ENCODE measurements around the gene SLC25A29.

The SLC25A29 gene

DNA sequence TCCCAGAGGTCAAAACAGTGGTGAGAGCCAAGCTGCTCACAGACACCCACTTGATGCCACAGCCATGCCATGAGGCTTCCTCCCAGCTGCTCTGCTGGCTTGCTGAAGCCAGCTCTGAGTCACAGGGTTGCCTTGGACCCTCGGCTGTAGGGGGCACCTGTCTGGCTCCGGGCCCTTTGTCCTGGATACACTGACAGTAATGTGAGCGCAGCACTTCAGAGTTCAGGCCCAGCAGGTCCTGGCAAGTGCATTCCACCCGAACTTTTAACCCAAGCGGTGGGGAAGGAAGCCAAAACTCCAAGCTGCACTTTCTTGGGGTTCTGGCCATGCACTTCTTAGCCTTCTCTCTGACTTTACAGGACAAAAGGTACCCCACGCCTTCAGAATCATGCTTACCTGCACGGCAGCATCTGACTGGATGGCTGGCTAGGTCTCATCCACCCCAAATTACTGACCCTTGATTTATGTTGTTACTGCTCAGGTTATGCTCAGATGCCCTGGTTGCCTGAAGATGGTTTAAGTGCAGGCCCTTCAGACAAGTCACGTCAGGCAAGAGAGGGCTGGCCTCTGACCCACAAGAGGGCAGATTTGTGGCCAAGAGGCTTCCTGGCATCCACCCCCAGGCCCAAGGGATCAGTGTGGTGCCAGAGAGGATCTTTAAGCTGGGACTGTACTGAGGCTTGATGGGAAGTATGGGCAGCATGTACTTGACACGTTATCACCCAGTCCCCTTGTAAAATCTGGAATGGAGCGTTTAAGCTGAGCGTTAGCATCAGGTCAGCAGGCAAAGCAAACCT lies 24.8 kb downstream of the SLC25A29 start:
- no peak for DNase-seq (ENCODE audit: low spot score)

DNA sequence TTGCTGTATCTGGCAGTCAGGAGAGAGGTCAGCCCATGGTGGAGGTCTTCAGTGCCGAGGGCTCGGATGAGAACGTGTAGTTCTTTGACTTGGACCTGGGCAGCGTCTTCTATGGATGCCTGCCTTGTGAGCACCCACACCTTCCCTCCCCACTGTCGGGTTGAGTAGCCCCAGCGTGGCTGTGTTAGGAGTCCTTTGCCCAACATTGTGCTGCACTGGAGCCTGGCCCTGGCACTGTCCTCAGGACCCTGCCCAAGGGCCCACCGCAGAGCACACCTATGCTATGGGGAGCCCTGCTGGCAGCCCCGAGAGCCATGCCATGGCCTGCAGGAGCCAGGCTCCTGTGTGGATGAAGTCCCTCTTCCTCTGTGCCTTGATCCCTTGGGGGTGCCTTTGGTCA lies 26.7 kb downstream of the SLC25A29 start:
- DNase-seq (ENCODE audit: low spot score) = no peak

GRCh38 chr14:100279133-100279532 lies 27.1 kb downstream of the SLC25A29 start:
- no peak for DNase-seq (ENCODE audit: low spot score)

DNA sequence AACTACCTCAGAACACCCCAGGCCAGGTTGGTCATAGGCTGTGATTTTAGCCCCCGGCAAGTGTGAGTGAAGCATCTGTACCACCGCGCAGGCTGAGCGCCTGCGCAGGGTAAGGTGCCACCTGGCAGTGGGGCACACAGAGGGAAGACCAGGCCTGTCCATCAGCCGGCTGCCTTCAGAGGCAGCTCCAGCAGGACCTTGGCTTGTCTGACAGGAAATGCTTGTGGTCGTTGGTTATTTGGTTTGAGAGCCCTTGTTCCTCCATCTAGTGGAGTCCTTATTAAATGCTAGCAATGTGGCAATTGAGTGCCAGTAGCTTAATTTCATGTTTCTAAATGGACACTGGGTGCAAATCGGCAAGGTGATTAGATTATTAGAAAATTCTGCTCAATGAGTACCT lies 27.5 kb downstream of the SLC25A29 start:
- DNase-seq (ENCODE audit: low spot score) = no peak

- DNase-seq (ENCODE audit: low spot score) = no peak
Observed at GRCh38 chr14:100275214-100275613, 31.0 kb downstream of the SLC25A29 start.

DNA sequence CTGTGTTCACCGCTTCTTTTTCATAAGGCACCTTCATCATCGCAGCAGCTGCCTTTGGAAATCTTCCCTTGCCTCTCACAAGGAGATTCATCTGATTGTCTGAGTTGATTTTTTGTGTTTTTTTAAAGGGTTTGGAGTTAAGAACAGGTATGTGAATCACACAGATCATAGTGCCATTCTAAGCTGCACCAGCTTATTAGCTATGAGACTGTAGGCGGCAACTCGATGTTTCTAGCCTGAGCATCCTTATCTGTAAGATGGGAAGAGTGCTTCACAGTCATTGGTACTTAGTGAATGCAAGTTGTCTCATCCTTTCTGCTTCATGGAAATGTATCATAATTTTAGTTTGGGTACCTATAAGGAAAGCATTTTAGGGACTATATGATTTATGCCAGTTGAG lies 32.0 kb downstream of the SLC25A29 start:
- no peak for DNase-seq (ENCODE audit: low spot score)

DNA sequence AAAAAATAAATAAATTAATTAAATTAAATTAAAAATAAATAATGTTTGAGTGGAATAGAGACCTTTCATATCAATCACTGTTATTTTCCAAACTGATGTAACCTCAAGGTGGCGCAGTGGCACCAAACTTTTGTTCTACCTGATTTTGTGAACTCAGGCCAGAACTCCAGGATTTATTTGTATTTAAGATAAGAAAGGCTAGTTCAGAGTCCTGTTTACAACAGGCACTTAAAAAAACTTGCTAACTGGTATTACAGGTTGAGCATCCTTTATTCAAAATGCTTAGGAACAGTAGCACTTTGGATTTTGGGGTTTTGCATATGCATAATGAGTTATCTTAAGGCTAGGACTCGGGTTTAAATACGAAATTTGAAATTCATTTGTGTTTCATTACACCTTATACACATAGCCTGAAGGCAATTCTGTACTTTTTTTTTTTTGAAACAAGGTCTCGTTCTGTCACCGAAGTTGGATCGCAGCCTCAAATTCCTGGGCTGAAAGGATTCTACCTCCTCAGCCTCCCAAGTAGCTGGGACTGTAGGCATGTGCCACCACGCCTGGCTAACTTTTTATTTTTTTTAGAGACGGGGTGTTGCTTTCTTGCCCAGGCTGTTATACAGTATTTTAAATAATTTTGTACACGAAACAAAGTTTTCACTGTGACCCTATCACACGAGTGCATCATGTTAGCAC lies 34.9 kb downstream of the SLC25A29 start:
- DNase-seq (ENCODE audit: low spot score) = no peak

GRCh38 chr14:100268591-100269207 lies 37.5 kb downstream of the SLC25A29 start:
- DNase-seq (ENCODE audit: low spot score) = no peak

- no peak for DNase-seq (ENCODE audit: low spot score)
Observed at GRCh38 chr14:100267990-100268389, 38.3 kb downstream of the SLC25A29 start.

DNA sequence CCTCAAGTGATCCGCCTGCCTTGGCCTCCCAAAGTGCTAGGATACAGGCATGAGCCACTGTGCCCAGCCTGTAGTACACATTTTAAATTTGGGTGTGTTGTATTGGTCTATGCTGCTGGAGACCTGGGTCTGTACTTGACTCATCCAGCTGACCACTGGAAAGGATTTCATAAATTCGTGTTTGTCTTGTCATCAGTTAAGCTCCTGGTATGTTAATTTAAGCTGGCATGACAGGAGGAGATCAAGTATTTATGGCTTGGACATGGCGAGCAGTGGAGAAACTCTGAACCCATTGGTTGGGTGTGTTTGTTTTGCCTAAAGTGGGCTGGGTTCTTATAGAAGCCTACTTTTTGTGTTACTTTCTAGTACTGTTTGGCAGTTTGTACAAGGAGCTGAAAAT lies 43.1 kb downstream of the SLC25A29 start:
- DNase-seq (ENCODE audit: low spot score) = no peak

DNA sequence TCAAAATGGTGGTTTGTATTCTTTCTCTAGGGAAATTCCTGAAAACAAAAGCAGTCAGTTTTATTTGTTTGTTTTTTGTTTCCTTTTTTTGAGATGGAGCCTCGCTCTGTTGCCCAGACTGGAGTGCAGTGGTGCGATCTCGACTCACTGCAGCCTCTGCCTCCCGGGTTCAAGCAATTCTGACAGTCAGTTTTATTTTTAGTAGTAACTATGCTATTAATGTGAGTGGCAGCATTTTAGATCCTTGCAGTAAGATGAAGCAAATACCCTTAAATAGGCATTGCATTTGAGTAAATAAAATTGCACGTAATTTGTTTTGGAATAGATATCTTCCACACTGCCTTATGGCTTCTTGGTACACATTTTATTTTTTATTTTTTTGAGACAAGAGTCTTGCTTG lies 43.7 kb downstream of the SLC25A29 start:
- no peak for DNase-seq (ENCODE audit: low spot score)

DNA sequence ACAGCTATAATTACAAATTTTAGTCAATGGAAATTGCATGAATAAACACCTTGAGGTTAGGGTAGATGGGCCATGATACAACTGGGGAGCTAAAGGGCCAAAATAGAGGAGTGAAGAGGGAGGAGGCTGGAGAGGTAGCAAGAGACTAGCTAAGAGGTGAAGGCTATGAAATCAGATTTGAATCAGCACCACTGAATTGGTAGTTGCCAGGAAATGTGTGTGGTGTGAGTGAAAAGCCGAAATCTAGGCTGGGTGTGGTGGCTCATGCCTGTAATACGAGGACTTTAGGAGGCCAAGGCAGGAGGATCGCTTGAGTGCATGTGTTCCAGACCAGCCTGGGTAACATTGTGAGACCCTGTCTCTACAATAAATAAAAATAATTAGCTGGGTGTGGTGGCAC lies 44.6 kb downstream of the SLC25A29 start:
- DNase-seq (ENCODE audit: low spot score) = no peak

DNA sequence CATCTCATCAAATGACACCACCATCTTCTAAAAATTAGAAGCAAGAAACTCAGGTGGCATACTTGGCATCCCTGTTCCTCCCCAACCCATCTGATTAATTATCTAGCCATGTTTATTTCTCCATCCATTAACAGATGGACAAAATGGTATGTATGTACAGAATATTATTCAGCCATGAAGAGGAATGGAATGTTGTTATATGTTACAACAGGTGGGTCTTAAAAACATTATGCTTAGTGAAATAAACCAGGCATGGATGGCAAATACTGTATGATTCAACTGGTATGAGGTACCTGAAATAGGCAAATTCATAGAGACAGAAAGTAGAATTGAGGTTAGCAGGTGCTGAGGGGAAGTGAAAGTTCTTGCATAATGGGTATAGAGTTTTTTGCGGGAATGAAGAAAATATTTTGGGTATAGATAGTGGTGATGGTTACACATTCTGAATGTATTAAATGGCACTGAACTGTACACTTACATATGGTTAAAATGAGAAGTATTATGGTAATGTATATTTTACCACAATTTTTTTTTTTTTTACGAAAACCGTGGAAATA lies 49.8 kb downstream of the SLC25A29 start:
- peak; percentile 45 for DNase-seq (ENCODE audit: low spot score)

DNA sequence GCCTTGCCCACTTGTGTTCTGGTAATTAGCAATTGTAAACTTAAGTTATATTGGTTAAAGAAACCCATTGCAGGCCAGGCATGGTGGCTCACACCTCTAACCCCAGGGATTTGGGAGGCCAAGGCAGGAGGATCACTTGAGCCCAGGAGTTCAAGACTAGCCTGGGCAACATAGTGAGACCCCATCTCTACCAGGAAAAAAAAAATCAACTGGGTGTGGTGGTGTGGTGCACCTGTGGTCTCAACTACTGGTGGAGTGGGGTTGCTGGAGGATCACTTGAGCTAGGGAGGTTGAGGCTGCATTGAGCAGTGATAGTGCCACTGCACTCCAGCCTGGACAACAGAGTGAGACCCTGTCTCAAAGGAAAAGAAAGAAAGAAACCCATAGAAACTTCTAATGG lies 53.6 kb downstream of the SLC25A29 start:
- DNase-seq (ENCODE audit: low spot score) = no peak

DNA sequence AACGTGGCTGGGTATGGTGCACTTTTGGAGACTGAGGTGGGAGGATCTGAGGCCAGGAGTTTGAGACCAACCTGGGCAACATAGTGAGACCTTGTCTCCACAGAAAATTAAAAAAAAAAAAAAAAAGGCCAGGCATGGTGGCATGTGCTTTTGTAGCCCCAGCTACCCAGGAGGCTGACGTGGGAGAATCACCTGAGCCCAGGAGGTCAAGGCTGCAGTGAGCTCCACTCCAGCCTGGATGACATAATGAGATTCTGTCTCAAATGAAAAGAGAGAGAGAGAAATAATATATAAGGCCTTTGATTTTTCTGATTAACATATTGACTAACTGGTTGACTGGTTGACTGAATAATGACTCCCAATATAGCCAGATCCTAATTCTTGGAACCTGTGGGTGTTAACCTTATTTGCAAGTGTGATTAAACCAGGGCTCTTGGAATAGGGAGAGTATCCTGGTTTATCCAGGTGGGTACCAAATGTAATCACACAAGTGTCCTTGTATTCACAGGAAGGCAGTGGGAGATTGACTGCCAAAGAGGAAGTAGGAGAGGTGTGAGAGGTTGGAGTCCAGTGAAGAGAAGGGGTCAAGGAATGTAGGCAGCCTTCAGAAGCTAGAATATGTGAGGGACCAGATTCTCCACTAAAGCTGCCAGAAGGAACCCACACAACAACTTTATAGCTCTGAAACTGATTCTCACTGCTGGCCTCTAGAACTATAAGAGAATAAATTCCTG lies 55.3 kb downstream of the SLC25A29 start:
- no peak for DNase-seq (ENCODE audit: low spot score)

- no peak for DNase-seq (ENCODE audit: low spot score)
Observed at GRCh38 chr14:100246809-100247428, 59.3 kb downstream of the SLC25A29 start.

- DNase-seq (ENCODE audit: low spot score) = no peak
Observed at GRCh38 chr14:100243020-100243419, 63.2 kb downstream of the SLC25A29 start.

GRCh38 chr14:100241279-100241678 lies 65.0 kb downstream of the SLC25A29 start:
- DNase-seq (ENCODE audit: low spot score) = no peak
